Adrenal gland (tissue), 12 donors: ENCODE results near the gene ADGRD2. TPM values are rescaled to one million over a fixed set of nuclear protein-coding genes. Genes with fewer than 3 reads are reported as not detected.

Source experiments
- DNase-seq, 7 donors: peaks; one replicate each; pipeline ENCODE4 v3.0.0-alpha.2; 2019 to 2020
- H3K27ac ChIP-seq, 5 donors: fragments of 200-600 bp; sonication (generic) in 4 of 5; 1 replicate in 3 of 5; 2 replicates in 2 of 5; pipeline versions ENCODE4 v1.5.1 to v1.8.0; 2016 to 2020; ENCODE audit warnings: mild to moderate bottlenecking in 1 of 5
- H3K27me3 ChIP-seq: fragments of 200-600 bp; 2 replicates; pipeline ENCODE4 v1.8.0; 2021
- H3K36me3 ChIP-seq, 2 donors: fragments of 200-600 bp; replicated peaks in 1 of 2; 1 replicate in 1 of 2; 2 replicates in 1 of 2; pipeline versions ENCODE4 v1.5.1 to v1.8.0; 2018 to 2022
- H3K4me1 ChIP-seq, 2 donors: fragments of 200-600 bp; replicated peaks in 1 of 2; 1 replicate in 1 of 2; 2 replicates in 1 of 2; pipeline versions ENCODE4 v1.5.1 to v1.8.0; 2018 to 2021
- H3K4me3 ChIP-seq, 4 donors: fragments of 200-600 bp; sonication (generic) in 3 of 4; one replicate each; pipeline ENCODE4 v1.5.1; 2016 to 2018
- H3K9me3 ChIP-seq, 3 donors: fragments of 200-600 bp; sonication (generic) in 1 of 3; replicated peaks in 1 of 3; 1 replicate in 2 of 3; 2 replicates in 1 of 3; pipeline versions ENCODE4 v1.5.1 to v1.8.0; 2016 to 2021
- CTCF ChIP-seq, 6 experiments: fragments of 450-650 bp in 4 of 6; fragments of 200-600 bp in 2 of 6; sonication (generic) in 1 of 6; IDR thresholded peaks; 1 replicate in 5 of 6; 2 replicates in 1 of 6; pipeline versions ENCODE4 v1.5.1 to v1.8.0; 2016 to 2021; ENCODE audit warnings: antibody characterized with exemption in 6 of 6, mild to moderate bottlenecking in 2 of 6, moderate library complexity in 1 of 6
- POLR2A ChIP-seq, 2 donors: fragments of 450-650 bp; IDR thresholded peaks; one replicate each; pipeline ENCODE4 v1.6.1; 2017; ENCODE audit warnings: antibody characterized with exemption in 2 of 2, mild to moderate bottlenecking in 2 of 2, moderate library complexity in 1 of 2
- WGBS, 4 donors: extraction: QIAGEN DNeasy Blood & Tissue Kit in 2 of 4; methylation state at CpG; one replicate each; pipeline versions ENCODE4 v1.1.5 to v1.1.7; 2013 to 2017; 5-methylcytosine and 5-hydroxymethylcytosine counted together
- intact Hi-C, 2 donors: fragments of 100-400 bp; cut with DNase I; formaldehyde crosslinking; loops; one replicate each; pipeline versions ENCODE4 v1.14.1 to v1.15.0; 2022 to 2023
- polyA plus RNA-seq, 3 donors: library from polyadenylated mRNA; stranded (reverse); fragments of 200-250 nt in 2 of 3; fragments of 350-450 nt in 1 of 3; fragmentation: Illumina TruSeq in 1 of 3; extraction: RNeasy Lipid Tissue Mini Kit (QIAGEN cat#74804) in 1 of 3; gene quantifications; one replicate each; pipeline ENCODE4 v1.2.3, GENCODE V29; 2013 to 2014
- total RNA-seq, 9 donors: library from RNA; depleted of rRNA in 4 of 9; stranded (reverse); fragments of >200 nt in 4 of 9; fragments of 120-200 nt in 1 of 9; fragmentation: NEBNext Ultra II Directional in 1 of 9; extraction: Animal tissue kit (Norgen Biotek cat#: 25700) in 1 of 9; gene quantifications; one replicate each; pipeline versions ENCODE4 v1.1.0 to v1.2.4, GENCODE V29; 2013 to 2023
- donor health status: healthy with polysubstance abuse.
- donor health status: Bipolar disorder and iron deficiency.
- donor health status: DM: yes; HTN: yes; CAD: no.
- donor health status: DM: no; HTN: no; CAD: no.
- donor health status: DM: no; HTN: no; CAD: no.
- donor health status: DM: yes; HTN: yes; CAD: no.

Gene ADGRD2
- total and polyA plus RNA-seq, 12 donors, result 0.16 to 4.4 (median 0.46) TPM; not detected in 4

GRCh38 chr9:124453586-124454191 is 3.4 kb downstream of the ADGRD2 start:
- intact Hi-C loops, result no loop called here
- H3K4me3 ChIP-seq, result peak overlapping the region in 1 of 4 donors; percentile 32
- peaks cover 10% of the 10 kb centered on the region for H3K27me3 ChIP-seq
- no peak overlapping the region for H3K27ac ChIP-seq
- DNase-seq, result peak in 1 of 7 donors; percentile 46
- H3K9me3 ChIP-seq, result no peaks in the 10 kb centered on the region
- 30 to 53% (median 31%) methylated on average over 3 to 35 of the region's 35 CpGs; no CpG with 5 or more reads in 1 of the 4 donors for WGBS, 4 donors
- no peak for TF ChIP-seq POLR2A (IDR thresholded peaks at IDR 0.05)
- TF ChIP-seq CTCF (IDR thresholded peaks at IDR 0.05), result no peak
- no peaks in the 10 kb centered on the region for H3K36me3 ChIP-seq
- H3K4me1 ChIP-seq, result peaks cover 7% of the 10 kb centered on the region in 2 donors

- WGBS, 4 donors, result 75 to 90% (median 80%) methylated on average over 1 to 9 of the region's 9 CpGs
- H3K9me3 ChIP-seq, result no peaks in the 10 kb centered on the region
- DNase-seq, result no peak
- H3K36me3 ChIP-seq, result no peaks in the 10 kb centered on the region
- H3K4me1 ChIP-seq, result peaks cover 7% of the 10 kb centered on the region in 2 donors
- no peak overlapping the region for H3K4me3 ChIP-seq
- TF ChIP-seq CTCF (IDR thresholded peaks at IDR 0.05) (no peak), POLR2A (IDR thresholded peaks at IDR 0.05) (no peak)
- H3K27ac ChIP-seq, result no peak overlapping the region
- H3K27me3 ChIP-seq, result peaks cover 10% of the 10 kb centered on the region
- intact Hi-C loops, result no loop called here
These were observed 4.0 kb downstream of the ADGRD2 start for GRCh38 chr9:124454296-124454695.

GRCh38 chr9:124454791-124455443 is 4.7 kb downstream of the ADGRD2 start:
- Histone ChIP-seq H3K36me3 (no peaks in the 10 kb centered on the region), H3K4me1 (peaks cover 7% of the 10 kb centered on the region in 2 donors), H3K9me3 (no peaks in the 10 kb centered on the region), H3K4me3 (no peak overlapping the region), H3K27me3 (peaks cover 10% of the 10 kb centered on the region), H3K27ac (no peak overlapping the region)
- intact Hi-C loops, result no loop called here
- no peak for DNase-seq
- 89 to 94% (median 91%) methylated on average over 3 to 14 of the region's 14 CpGs for WGBS, 4 donors
- TF ChIP-seq POLR2A (IDR thresholded peaks at IDR 0.05), result no peak

- WGBS, 4 donors, result 87 to 94% (median 88%) methylated on average over 4 to 7 of the region's 7 CpGs
- intact Hi-C loops, result no loop called here
- H3K36me3 ChIP-seq, result no peaks in the 10 kb centered on the region
- H3K4me3 ChIP-seq, result no peak overlapping the region
- H3K27ac ChIP-seq, result no peak overlapping the region
- TF ChIP-seq POLR2A (IDR thresholded peaks at IDR 0.05), result no peak
- no peak for TF ChIP-seq CTCF (IDR thresholded peaks at IDR 0.05)
- H3K4me1 ChIP-seq, result peaks cover 7% of the 10 kb centered on the region in 2 donors
- peaks cover 10% of the 10 kb centered on the region for H3K27me3 ChIP-seq
- no peaks in the 10 kb centered on the region for H3K9me3 ChIP-seq
- DNase-seq, result peak in 1 of 7 donors; percentile 5
These were observed 5.6 kb downstream of the ADGRD2 start for GRCh38 chr9:124455820-124456219.
